GM08714 (cell line): ENCODE results near the gene MIF.
"Not testable (repeated sequence)": the region's sequence is repeated elsewhere in the genome, so short reads cannot be mapped to it uniquely, and the experiment has no call there.

ENCODE experiments used
- H3K4me3 ChIP-seq: fragments of 200-500 bp; sonication (Bioruptor generic); 2 replicates; pipeline ENCODE4 v1.5.1; 2014; ENCODE audit warnings: mild to moderate bottlenecking, low read length, inconsistent platforms
- ZNF274 ChIP-seq: IDR thresholded peaks from 2 replicates; pipeline ENCODE4 v1.6.1; 2012; ENCODE audit warnings: mild to moderate bottlenecking, low read depth, low read length

The MIF gene

DNA sequence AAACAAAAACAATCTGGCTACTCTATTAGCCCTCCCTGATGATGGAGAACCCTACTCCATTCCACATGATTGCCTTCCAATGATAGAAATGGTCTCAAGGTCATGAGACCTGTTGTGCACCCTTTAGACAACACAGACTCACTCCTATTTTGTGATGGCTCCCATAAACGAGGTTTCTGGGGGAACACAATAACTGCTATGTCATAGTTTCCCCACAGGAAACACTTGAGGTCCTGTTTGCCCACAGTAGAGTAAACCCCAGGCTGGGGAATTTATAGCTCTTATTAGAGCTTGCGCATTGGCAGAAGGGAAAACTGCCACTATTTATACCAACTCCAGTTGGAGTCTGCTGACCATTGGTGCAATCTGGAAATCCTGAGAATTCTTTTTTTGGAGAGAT lies 28.7 kb downstream of the MIF start:
- TF ChIP-seq ZNF274: no peak
- no peak overlapping the region for H3K4me3 ChIP-seq

DNA sequence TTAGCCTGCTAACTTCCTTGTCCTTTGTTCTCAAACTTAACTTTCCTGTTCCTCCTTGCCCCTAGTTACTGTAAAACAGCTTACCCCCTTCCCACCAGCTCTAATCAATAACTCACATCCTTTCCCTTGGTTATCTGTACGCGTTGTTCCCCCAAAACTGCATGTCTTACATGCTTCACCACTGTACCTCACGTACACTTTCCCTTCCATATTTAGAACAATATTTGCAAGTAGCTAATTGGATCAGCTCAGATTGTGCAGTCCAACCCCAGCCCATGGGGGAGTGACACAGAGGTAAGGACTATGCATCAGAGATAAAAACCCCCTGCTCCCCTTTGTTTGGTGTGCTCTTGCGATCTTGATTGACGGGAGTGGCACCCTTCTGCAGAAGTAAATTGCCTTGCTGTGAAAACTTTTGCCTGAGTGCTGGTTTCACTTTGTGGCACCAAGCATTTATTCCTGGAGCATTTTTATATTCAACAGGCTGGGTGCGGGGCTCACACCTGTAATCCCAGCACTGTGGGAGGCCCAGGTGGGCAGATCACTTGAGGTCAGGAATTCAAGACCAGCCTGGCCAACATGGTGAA lies 30.9 kb downstream of the MIF start:
- no peak overlapping the region for H3K4me3 ChIP-seq
- TF ChIP-seq ZNF274: no peak

DNA sequence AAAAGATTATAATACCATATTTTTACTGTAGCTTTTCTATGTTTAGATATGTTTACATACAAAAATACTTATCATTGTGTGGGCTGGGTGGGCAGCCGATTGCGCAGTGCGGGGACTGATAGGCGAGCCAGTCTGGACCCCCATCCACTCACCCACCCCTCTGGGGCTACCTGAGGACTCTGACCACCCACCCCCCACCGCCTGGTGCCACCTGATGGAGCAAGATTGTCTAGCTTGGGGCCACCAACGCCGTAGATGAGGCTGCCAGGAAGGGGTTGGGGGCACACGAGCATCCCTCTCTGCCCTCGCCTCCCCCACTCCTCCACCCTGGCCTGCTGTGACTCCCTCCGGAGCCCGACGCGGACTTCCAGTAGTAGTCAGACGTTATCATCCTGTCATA lies 32.4 kb downstream of the MIF start:
- no peak overlapping the region for H3K4me3 ChIP-seq
- no peak for TF ChIP-seq ZNF274

- TF ChIP-seq ZNF274: no peak
- no peak overlapping the region for H3K4me3 ChIP-seq
Observed at GRCh38 chr22:23938328-23939016, 44.3 kb downstream of the MIF start.

GRCh38 chr22:23939017-23939357 lies 44.8 kb downstream of the MIF start:
- no peak overlapping the region for H3K4me3 ChIP-seq
- TF ChIP-seq ZNF274: no peak

- not testable (repeated sequence) for H3K4me3 ChIP-seq
Observed at GRCh38 chr22:23940166-23940565, 46.0 kb downstream of the MIF start.
